Suprapubic skin (tissue), 4 donors: Measurements from ENCODE around the gene SYT12.

Experiments
- CTCF ChIP-seq, 2 donors: fragments of 200-600 bp in 1 of 2; fragments of 450-650 bp in 1 of 2; sonication (generic) in 1 of 2; IDR thresholded peaks; one replicate each; pipeline ENCODE4 v1.5.1; 2016 to 2019; ENCODE audit warnings: antibody characterized with exemption in 2 of 2, mild to moderate bottlenecking in 1 of 2, moderate library complexity in 1 of 2
- POLR2A ChIP-seq, 2 donors: fragments of 450-650 bp; IDR thresholded peaks; one replicate each; pipeline ENCODE4 v1.6.1; 2017; ENCODE audit warnings: antibody characterized with exemption in 2 of 2, mild to moderate bottlenecking in 2 of 2, moderate library complexity in 2 of 2
- POLR2AphosphoS5 ChIP-seq, 3 donors: sonication (generic); formaldehyde crosslinking; IDR thresholded peaks; one replicate each; pipeline ENCODE4 v1.6.1; 2017; ENCODE audit warnings: antibody characterized with exemption in 3 of 3

GRCh38 chr11:66987158-66987620 is 35.7 kb upstream of the SYT12 start:
- TF ChIP-seq CTCF (IDR thresholded peaks at IDR 0.05) = no peak
- no peak for TF ChIP-seq POLR2A (IDR thresholded peaks at IDR 0.05)
- no peak for TF ChIP-seq POLR2AphosphoS5 (IDR thresholded peaks at IDR 0.05)
